HS-27A (cell line): ENCODE results near the gene CDK11B.
"Not testable (repeated sequence)": the region's sequence is repeated elsewhere in the genome, so short reads cannot be mapped to it uniquely, and the experiment has no call there.

ENCODE experiments used
- DNase-seq: peaks from one replicate; pipeline ENCODE4 v3.0.0-alpha.2; 2012; ENCODE audit warnings: low read depth, missing footprints

Gene CDK11B

GRCh38 chr1:1662392-1662791 is 3.6 kb upstream of the CDK11B start:
- not testable (repeated sequence) for DNase-seq

GRCh38 chr1:1648265-1648664 is 10.5 kb downstream of the CDK11B start:
- not testable (repeated sequence) for DNase-seq

- not testable (repeated sequence) for DNase-seq
Measured at GRCh38 chr1:1647567-1648241, 11.1 kb downstream of the CDK11B start.

GRCh38 chr1:1646326-1646725 is 12.5 kb downstream of the CDK11B start:
- not testable (repeated sequence) for DNase-seq

GRCh38 chr1:1640711-1641461 is 17.9 kb downstream of the CDK11B start:
- DNase-seq = not testable (repeated sequence)

- DNase-seq = not testable (repeated sequence)
Measured at GRCh38 chr1:1640081-1640480, 18.7 kb downstream of the CDK11B start.

GRCh38 chr1:1639368-1639767 is 19.4 kb downstream of the CDK11B start:
- not testable (repeated sequence) for DNase-seq

GRCh38 chr1:1638528-1638927 is 20.3 kb downstream of the CDK11B start:
- not testable (repeated sequence) for DNase-seq

GRCh38 chr1:1637479-1637875 is 21.3 kb downstream of the CDK11B start:
- DNase-seq = not testable (repeated sequence)

- not testable (repeated sequence) for DNase-seq
Measured at GRCh38 chr1:1636621-1637478, 22.0 kb downstream of the CDK11B start.

- DNase-seq = not testable (repeated sequence)
Measured at GRCh38 chr1:1634613-1635012, 24.2 kb downstream of the CDK11B start.

GRCh38 chr1:1633409-1633808 is 25.4 kb downstream of the CDK11B start:
- not testable (repeated sequence) for DNase-seq

GRCh38 chr1:1631782-1632420 is 26.9 kb downstream of the CDK11B start, which contains the start of gene MMP23B:
MMP23B (plus strand) TSS chr1:1632173; CDS start chr1:1632219, 46 bp downstream.
- DNase-seq = no peak

- DNase-seq = no peak
Measured at GRCh38 chr1:1630965-1631781, 27.6 kb downstream of the CDK11B start.

GRCh38 chr1:1630191-1630964 is 28.4 kb downstream of the CDK11B start:
- DNase-seq = no peak

- DNase-seq = no peak
Measured at GRCh38 chr1:1629430-1630190, 29.2 kb downstream of the CDK11B start.

GRCh38 chr1:1628754-1629429 is 29.9 kb downstream of the CDK11B start:
- no peak for DNase-seq

GRCh38 chr1:1627829-1628753 is 30.7 kb downstream of the CDK11B start:
- DNase-seq = no peak
